A549 (cell line): Measurements from ENCODE around the gene MEGF9. TPM values are rescaled to one million over a fixed set of nuclear protein-coding genes. Genes with fewer than 3 reads are reported as not detected.

Experiments
- ATAC-seq, 2 experiments: fragments of 200-7000 bp in 1 of 2; fragments of >200 bp in 1 of 2; cut with Nextera tagmentation in 1 of 2; cut with Tn5 transposase in 1 of 2; 3 replicates each; pipeline versions ENCODE4 v1.8.0 to v1.9.1; 2018 to 2020; ENCODE audit warnings: mild to moderate bottlenecking in 1 of 2, moderate library complexity in 1 of 2
- CTCF ChIA-PET: fragments of 300-600 bp; sonication (Branson Sonifier 250); formaldehyde crosslinking; extraction: SDS; loops from one replicate; lab custom pipeline; 2021; ENCODE audit warnings: antibody characterized with exemption, inconsistent platforms; lab: Yijun Ruan, JAX
- POLR2A ChIA-PET: fragments of 350-600 bp; formaldehyde crosslinking; extraction: SDS; loops from one replicate; lab custom pipeline; 2021; ENCODE audit warnings: antibody characterized with exemption, inconsistent platforms; lab: Yijun Ruan, JAX
- DNase-seq, 2 experiments: peaks; one replicate each; pipeline versions ENCODE4 v3.0.0 to v3.0.0-alpha.2; 2011 to 2016; ENCODE audit warnings: low read depth in 1 of 2, low spot score in 1 of 2
- FAIRE-seq: peaks from 2 replicates; lab custom pipeline; 2011; peaks lifted over from hg19 to GRCh38; lab: Jason Lieb, UNC
- H3K27ac ChIP-seq, 2 experiments: fragments of >200 bp; sonication (Bioruptor Twin); formaldehyde crosslinking; 3 replicates each; pipeline ENCODE4 v1.5.1; 2016 to 2017
- H3K4me1 ChIP-seq: fragments of >200 bp; sonication (Bioruptor Twin); formaldehyde crosslinking; 3 replicates; pipeline ENCODE4 v1.6.1; 2016
- H3K4me2 ChIP-seq: fragments of >200 bp; sonication (Bioruptor Twin); formaldehyde crosslinking; 3 replicates; pipeline ENCODE4 v1.6.1; 2016
- H3K4me3 ChIP-seq: fragments of >200 bp; sonication (Bioruptor Twin); formaldehyde crosslinking; 3 replicates; pipeline ENCODE4 v1.5.1; 2016
- H3K9me3 ChIP-seq: fragments of >200 bp; sonication (Bioruptor Twin); formaldehyde crosslinking; 3 replicates; pipeline ENCODE4 v1.6.1; 2016
- CBX2 ChIP-seq: fragments of 200-600 bp; sonication (generic); IDR thresholded peaks from 2 replicates; pipeline ENCODE4 v1.6.1; 2016; ENCODE audit warnings: low read depth, mild to moderate bottlenecking, borderline replicate concordance
- CBX8 ChIP-seq: fragments of 200-600 bp; sonication (generic); IDR thresholded peaks from 2 replicates; pipeline ENCODE4 v1.6.1; 2016
- CHD4 ChIP-seq: fragments of 200-600 bp; sonication (generic); IDR thresholded peaks from 2 replicates; pipeline ENCODE4 v1.6.1; 2016; ENCODE audit warnings: antibody characterized with exemption, mild to moderate bottlenecking, borderline replicate concordance
- EHMT2 ChIP-seq: fragments of 200-600 bp; sonication (generic); IDR thresholded peaks from 2 replicates; pipeline ENCODE4 v1.6.1; 2016; ENCODE audit warnings: antibody characterized with exemption, low read depth, mild to moderate bottlenecking, moderate library complexity
- HES2 ChIP-seq: fragments of >200 bp; sonication (Bioruptor Twin); formaldehyde crosslinking; IDR thresholded peaks from 2 replicates; pipeline ENCODE4 v1.6.1; 2016
- HMGXB4 ChIP-seq: fragments of 250-450 bp; sonication (Bioruptor Pico); IDR thresholded peaks from 2 replicates; pipeline ENCODE4 v1.5.0; 2021; ENCODE audit warnings: mild to moderate bottlenecking, moderate library complexity, borderline replicate concordance
- KDM5A ChIP-seq: fragments of 200-600 bp; sonication (generic); IDR thresholded peaks from 2 replicates; pipeline ENCODE4 v1.6.1; 2016; ENCODE audit warnings: antibody characterized with exemption, mild to moderate bottlenecking
- MAFK ChIP-seq: fragments of 450-650 bp; IDR thresholded peaks from 2 replicates; pipeline ENCODE4 v1.6.1; 2014; ENCODE audit not compliant: partially characterized antibody
- PHF8 ChIP-seq: fragments of 200-600 bp; sonication (generic); IDR thresholded peaks from 2 replicates; pipeline ENCODE4 v1.6.1; 2016; ENCODE audit warnings: low read depth, mild to moderate bottlenecking, antibody characterized with exemption, moderate library complexity, borderline replicate concordance
- RAD21 ChIP-seq, 2 experiments: fragments of >200 bp in 1 of 2; sonication (Bioruptor Twin) in 1 of 2; formaldehyde crosslinking in 1 of 2; IDR thresholded peaks in 1 of 2; conservative IDR thresholded peaks in 1 of 2; 2 replicates in 1 of 2; 3 replicates in 1 of 2; pipeline ENCODE4 v1.6.1; 2012 to 2018; ENCODE audit warnings: inconsistent platforms in 1 of 2
- RNF2 ChIP-seq: fragments of 200-600 bp; sonication (generic); IDR thresholded peaks from 2 replicates; pipeline ENCODE4 v1.6.1; 2016; ENCODE audit warnings: low read depth, mild to moderate bottlenecking, antibody characterized with exemption, moderate library complexity, borderline replicate concordance
- SREBF2 ChIP-seq: fragments of 450-650 bp; IDR thresholded peaks from 2 replicates; pipeline ENCODE4 v1.6.1; 2014; ENCODE audit warnings: mild to moderate bottlenecking, moderate library complexity
- TFCP2L1 ChIP-seq: fragments of 250-450 bp; sonication (Bioruptor Pico); IDR thresholded peaks from 2 replicates; pipeline ENCODE4 v1.5.0; 2021; ENCODE audit warnings: mild to moderate bottlenecking
- WGBS: methylation state at CpG from one replicate; pipeline ENCODE4 v1.1.6; 2017; ENCODE audit errors: missing lambda C conversion rate; 5-methylcytosine and 5-hydroxymethylcytosine counted together
- polyA plus RNA-seq, 4 experiments: library from polyadenylated mRNA; depleted of rRNA in 3 of 4; stranded (reverse); fragments of >200 nt; fragmentation: RNase III in 1 of 4; extraction: RNeasy Plus Mini Kit Qiagen cat#74134 plus additional on column Dnase treatment in 1 of 4; gene quantifications; 2 replicates in 3 of 4; 3 replicates in 1 of 4; pipeline ENCODE4 v1.2.3, GENCODE V29; 2011 to 2017
- TF ChIP-seq, protein P1 (sequence below): fragments of 150-350 bp; IDR thresholded peaks from 2 replicates; pipeline ENCODE4 v1.6.1; 2014; ENCODE audit warnings: low read depth, mild to moderate bottlenecking, low read length
- TF ChIP-seq, protein P2 (sequence below): IDR thresholded peaks from 2 replicates; pipeline ENCODE4 v1.6.1; 2012; ENCODE audit warnings: low read depth, borderline replicate concordance

MEGF9 gene
- polyA plus RNA-seq, 2 of the 4 experiments (the other 2 are of a cell fraction), result 25.7 to 33.4 TPM

GRCh38 chr9:120713257-120714087 is 798 bp downstream of the MEGF9 start:
- TF ChIP-seq RNF2, result no peak
- CTCF ChIA-PET, result interaction anchor here (0.9 to 3.1 kb wide), 5 partner anchors 17 to 97 kb away, joined by 3 to 16 read pairs (median 5); no protein-coding TSS in a partner anchor
- POLR2A ChIA-PET, result no interaction called here

DNA sequence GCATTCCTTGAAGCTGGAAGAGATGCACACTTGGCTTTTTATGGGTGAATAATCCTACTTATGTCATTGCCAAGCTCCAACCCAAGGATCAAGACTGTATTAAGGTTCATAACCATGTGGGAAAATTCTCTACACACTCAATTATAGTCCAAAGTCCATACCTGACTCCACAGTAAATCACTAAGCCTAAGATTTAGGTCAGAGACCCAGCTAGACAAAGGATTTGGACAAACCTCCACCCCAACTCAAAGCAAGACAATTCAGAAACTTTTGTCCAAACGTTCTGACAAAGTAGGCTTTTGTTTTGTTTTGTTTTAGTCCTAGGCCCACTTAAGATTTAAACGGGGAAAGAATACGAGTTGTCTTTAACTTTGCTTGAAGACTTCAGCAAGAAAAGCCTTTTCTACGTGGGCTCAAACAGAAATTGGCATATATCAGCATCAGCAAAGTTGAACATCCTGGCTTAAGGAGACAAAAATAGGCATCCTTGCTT is 1.7 kb downstream of the MEGF9 start:
- WGBS, result 3% methylated on average over 4 of the region's 4 CpGs
- Histone ChIP-seq H3K4me2 (peak overlapping the region; percentile 88), H3K4me3 (peak overlapping the region; percentile 86), H3K27ac (peak overlapping the region; percentile 85 to 96), H3K9me3 (no peaks in the 10 kb centered on the region), H3K4me1 (peaks cover 41% of the 10 kb centered on the region)
- DNase-seq, result peak in 1 of 2 experiments; percentile 41
- POLR2A ChIA-PET, result interaction anchor here (1.2 to 1.8 kb wide), 2 partner anchors 81 to 93 kb away, joined by 3 to 8 read pairs; partner anchors contain the start of gene FBXW2
- no peak for ATAC-seq
- TF ChIP-seq KDM5A, result no peak
- TF ChIP-seq, protein P1, sequence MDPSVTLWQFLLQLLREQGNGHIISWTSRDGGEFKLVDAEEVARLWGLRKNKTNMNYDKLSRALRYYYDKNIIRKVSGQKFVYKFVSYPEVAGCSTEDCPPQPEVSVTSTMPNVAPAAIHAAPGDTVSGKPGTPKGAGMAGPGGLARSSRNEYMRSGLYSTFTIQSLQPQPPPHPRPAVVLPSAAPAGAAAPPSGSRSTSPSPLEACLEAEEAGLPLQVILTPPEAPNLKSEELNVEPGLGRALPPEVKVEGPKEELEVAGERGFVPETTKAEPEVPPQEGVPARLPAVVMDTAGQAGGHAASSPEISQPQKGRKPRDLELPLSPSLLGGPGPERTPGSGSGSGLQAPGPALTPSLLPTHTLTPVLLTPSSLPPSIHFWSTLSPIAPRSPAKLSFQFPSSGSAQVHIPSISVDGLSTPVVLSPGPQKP, result no peak
- no peak for TF ChIP-seq PHF8
- TF ChIP-seq MAFK, result no peak
- TF ChIP-seq, protein P2, sequence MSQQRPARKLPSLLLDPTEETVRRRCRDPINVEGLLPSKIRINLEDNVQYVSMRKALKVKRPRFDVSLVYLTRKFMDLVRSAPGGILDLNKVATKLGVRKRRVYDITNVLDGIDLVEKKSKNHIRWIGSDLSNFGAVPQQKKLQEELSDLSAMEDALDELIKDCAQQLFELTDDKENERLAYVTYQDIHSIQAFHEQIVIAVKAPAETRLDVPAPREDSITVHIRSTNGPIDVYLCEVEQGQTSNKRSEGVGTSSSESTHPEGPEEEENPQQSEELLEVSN, result no peak
- no peak for TF ChIP-seq CBX8
- TF ChIP-seq SREBF2, result no peak
- no peak for TF ChIP-seq RAD21 (conservative IDR thresholded peaks at IDR 0.05 in 1 of 2, IDR thresholded peaks at IDR 0.05 in 1 of 2)
- no peak for TF ChIP-seq CHD4
- TF ChIP-seq TFCP2L1 (CRISPR knock-in tag), result no peak
- no peak for TF ChIP-seq HMGXB4 (CRISPR knock-in tag)
- no peak for TF ChIP-seq CBX2
- TF ChIP-seq HES2, result no peak
- TF ChIP-seq EHMT2, result no peak
- CTCF ChIA-PET, result interaction anchor here (0.9 to 3.1 kb wide), 8 partner anchors 18 to 101 kb away, joined by 3 to 16 read pairs (median 4); no protein-coding TSS in a partner anchor
- FAIRE-seq, result peak; percentile 54

More at GRCh38 chr9:120713257-120714087, 798 bp downstream of the MEGF9 start:
- WGBS, result 2% methylated on average over 34 of the region's 50 CpGs
- Histone ChIP-seq H3K4me1 (peaks cover 32% of the 10 kb centered on the region), H3K9me3 (no peaks in the 10 kb centered on the region), H3K27ac (peak overlapping the region; percentile 85 to 96), H3K4me2 (peak overlapping the region; percentile 88), H3K4me3 (peak overlapping the region; percentile 86)
- ATAC-seq (0 out of 6 replicates have a peak, but pooled peaks of 1 of the 2 experiments have one; percentile 4), DNase-seq (peak in 1 of 2 experiments; percentile 28), FAIRE-seq (no peak)
